Neural cell (in vitro differentiated cells): ENCODE data around the gene CDC5L.

Experiments
- CTCF ChIP-seq: fragments of 450-650 bp; IDR thresholded peaks from 2 replicates; pipeline ENCODE4 v1.5.1; 2014; ENCODE audit warnings: antibody characterized with exemption, mild to moderate bottlenecking, moderate library complexity; ENCODE audit not compliant: poor library complexity, severe bottlenecking
- EP300 ChIP-seq: fragments of 450-650 bp; conservative IDR thresholded peaks from 2 replicates; pipeline ENCODE4 v1.6.1; 2014; ENCODE audit warnings: antibody characterized with exemption, mild to moderate bottlenecking, moderate library complexity; ENCODE audit not compliant: poor library complexity, severe bottlenecking
- EZH2 ChIP-seq: fragments of 200-600, 300-800 bp; shearing (Covaris generic), sonication (generic); IDR thresholded peaks from 2 replicates; pipeline ENCODE4 v1.6.1; 2014; ENCODE audit warnings: antibody characterized with exemption, low read length, borderline replicate concordance, mild to moderate bottlenecking; ENCODE audit not compliant: insufficient read depth, poor library complexity, severe bottlenecking
- MXI1 ChIP-seq: fragments of 450-650 bp; conservative IDR thresholded peaks from 2 replicates; pipeline ENCODE4 v1.6.1; 2014; ENCODE audit warnings: antibody characterized with exemption, mild to moderate bottlenecking; ENCODE audit not compliant: poor library complexity, severe bottlenecking
- POLR2AphosphoS5 ChIP-seq: IDR thresholded peaks from 2 replicates; pipeline ENCODE4 v1.6.1; 2012
- RAD21 ChIP-seq: fragments of 450-650 bp; conservative IDR thresholded peaks from 2 replicates; pipeline ENCODE4 v1.6.1; 2014; ENCODE audit warnings: antibody characterized with exemption, mild to moderate bottlenecking, moderate library complexity
- REST ChIP-seq: IDR thresholded peaks from 2 replicates; pipeline ENCODE4 v1.6.1; 2012; ENCODE audit warnings: borderline replicate concordance
- SMC3 ChIP-seq: fragments of 450-650 bp; conservative IDR thresholded peaks from 2 replicates; pipeline ENCODE4 v1.6.1; 2014; ENCODE audit warnings: antibody characterized with exemption, mild to moderate bottlenecking, moderate library complexity; ENCODE audit not compliant: poor library complexity
- TAF1 ChIP-seq: IDR thresholded peaks from 2 replicates; pipeline ENCODE4 v1.6.1; 2012; ENCODE audit warnings: low read depth

- TF ChIP-seq CTCF (no peak), RAD21 (no peak), EZH2 (no peak), EP300 (no peak), MXI1 (no peak), TAF1 (no peak), POLR2AphosphoS5 (no peak), REST (no peak), SMC3 (no peak)
Observed at GRCh38 chr6:44464527-44465310, 77.2 kb downstream of the CDC5L start.
